Activated CD4-positive, alpha-beta memory T cell treated with anti-CD3 and anti-CD28 coated beads for 36 hours (primary cell): ENCODE results near the gene CACNA1D. TPM values are rescaled to one million over a fixed set of nuclear protein-coding genes. Genes with fewer than 3 reads are reported as not detected.

Experiments
- CTCF ChIA-PET: fragments of 350-600 bp; sonication (Branson Sonifier 250); formaldehyde crosslinking; loops from one replicate; lab custom pipeline; 2021; ENCODE audit warnings: antibody characterized with exemption, inconsistent platforms; lab: Charles Lee
- POLR2A ChIA-PET: fragments of 350-600 bp; sonication (Branson Sonifier 250); formaldehyde crosslinking; loops from one replicate; lab custom pipeline; 2021; ENCODE audit warnings: antibody characterized with exemption; lab: Charles Lee
- DNase-seq: peaks from one replicate; pipeline ENCODE4 v3.0.0-alpha.2; 2020
- H3K27ac Mint-ChIP-seq: one replicate; pipeline ENCODE4 v1.8.0; 2021; ENCODE audit warnings: mixed read lengths
- H3K27me3 Mint-ChIP-seq: one replicate; pipeline ENCODE4 v1.8.0; 2021; ENCODE audit warnings: mixed read lengths
- H3K36me3 Mint-ChIP-seq: one replicate; pipeline ENCODE4 v1.8.0; 2021; ENCODE audit warnings: mixed read lengths
- H3K4me1 Mint-ChIP-seq: one replicate; pipeline ENCODE4 v1.8.0; 2021; ENCODE audit warnings: low read depth, mixed read lengths
- H3K4me3 Mint-ChIP-seq: one replicate; pipeline ENCODE4 v1.8.0; 2021; ENCODE audit warnings: mild to moderate bottlenecking, mixed read lengths
- H3K9me3 Mint-ChIP-seq: one replicate; pipeline ENCODE4 v1.8.0; 2021; ENCODE audit warnings: mixed read lengths
- intact Hi-C: fragments of 100-400 bp; cut with micrococcal nuclease; formaldehyde crosslinking; loops from one replicate; pipeline ENCODE4 v1.15.1; 2023
- total RNA-seq, 2 experiments: library from RNA; stranded (reverse); gene quantifications; one replicate each; pipeline ENCODE4 v1.2.3, GENCODE V29; 2021

The CACNA1D gene
- total RNA-seq, 2 experiments from 2014 or later = 0.24 to 0.53 TPM

DNA sequence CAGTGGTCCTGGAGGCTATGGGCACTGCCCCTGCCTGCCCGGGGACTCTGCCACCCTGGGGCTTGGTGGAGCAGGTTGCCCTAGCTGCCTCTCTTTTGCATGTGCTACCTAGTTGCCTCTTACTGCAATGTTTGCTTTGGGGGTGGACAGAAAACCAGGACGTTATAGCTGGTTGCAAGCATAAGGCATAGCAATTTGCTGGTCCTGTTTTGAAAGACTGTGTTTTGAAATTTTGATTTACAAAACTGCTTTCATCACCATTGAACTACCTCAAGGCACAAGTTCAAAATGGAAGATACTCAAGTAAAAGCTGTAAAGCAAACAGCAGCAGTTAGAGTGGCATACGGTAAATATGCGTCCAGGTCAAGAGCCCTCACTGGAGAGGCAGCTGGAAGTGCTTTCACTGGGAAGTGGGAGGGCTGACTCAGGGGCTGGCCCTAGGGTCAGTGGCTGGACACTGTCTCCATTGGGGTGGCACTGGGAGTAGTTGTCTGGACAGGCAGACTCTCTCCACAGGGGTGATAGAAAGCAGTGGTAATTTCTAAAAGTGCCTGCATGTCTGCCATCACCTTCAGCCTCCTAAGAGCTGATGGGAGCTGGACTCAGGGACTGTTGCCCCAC is 213.7 kb downstream of the CACNA1D start:
- no peak for DNase-seq
- Mint-ChIP-seq H3K4me3 (no peak overlapping the region), H3K27me3 (peaks cover 2% of the 10 kb centered on the region), H3K9me3 (no peaks in the 10 kb centered on the region), H3K27ac (no peak overlapping the region), H3K36me3 (no peaks in the 10 kb centered on the region), H3K4me1 (peaks cover 7% of the 10 kb centered on the region)
- ChIA-PET CTCF (interaction anchor here (0.9 to 6.8 kb wide), 5 partner anchors 9 to 598 kb away, joined by 3 to 59 read pairs (median 3); no protein-coding TSS in a partner anchor), POLR2A (no interaction called here)
- intact Hi-C loops = no loop called here

DNA sequence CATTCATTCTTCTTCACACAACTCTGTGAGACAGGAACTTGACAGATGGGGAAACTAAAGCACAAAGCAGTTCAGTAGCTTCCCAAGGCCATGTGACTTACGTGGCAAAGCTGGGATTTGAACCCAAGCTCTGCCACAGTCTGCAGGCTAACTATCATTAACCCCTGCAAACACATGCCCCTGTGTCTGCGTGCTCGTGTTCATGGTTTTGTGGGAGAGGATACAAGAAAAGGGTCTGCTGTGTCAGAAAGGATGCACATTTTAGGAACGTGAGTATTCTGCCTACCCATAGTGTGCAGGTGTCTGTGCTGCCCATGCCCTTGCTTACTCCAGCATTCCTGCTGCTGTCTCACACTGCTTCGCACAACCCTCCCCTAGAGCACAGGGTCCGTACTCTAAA is 214.8 kb downstream of the CACNA1D start:
- Mint-ChIP-seq H3K4me3 (no peak overlapping the region), H3K36me3 (no peaks in the 10 kb centered on the region), H3K4me1 (peaks cover 8% of the 10 kb centered on the region), H3K9me3 (no peaks in the 10 kb centered on the region), H3K27me3 (peaks cover 2% of the 10 kb centered on the region), H3K27ac (no peak overlapping the region)
- DNase-seq = no peak
- intact Hi-C loops = no loop called here
- CTCF ChIA-PET = interaction anchor here (0.5 to 6.8 kb wide), 9 partner anchors 9 to 410 kb away, joined by 3 to 59 read pairs (median 5); no protein-coding TSS in a partner anchor
- POLR2A ChIA-PET = no interaction called here

DNA sequence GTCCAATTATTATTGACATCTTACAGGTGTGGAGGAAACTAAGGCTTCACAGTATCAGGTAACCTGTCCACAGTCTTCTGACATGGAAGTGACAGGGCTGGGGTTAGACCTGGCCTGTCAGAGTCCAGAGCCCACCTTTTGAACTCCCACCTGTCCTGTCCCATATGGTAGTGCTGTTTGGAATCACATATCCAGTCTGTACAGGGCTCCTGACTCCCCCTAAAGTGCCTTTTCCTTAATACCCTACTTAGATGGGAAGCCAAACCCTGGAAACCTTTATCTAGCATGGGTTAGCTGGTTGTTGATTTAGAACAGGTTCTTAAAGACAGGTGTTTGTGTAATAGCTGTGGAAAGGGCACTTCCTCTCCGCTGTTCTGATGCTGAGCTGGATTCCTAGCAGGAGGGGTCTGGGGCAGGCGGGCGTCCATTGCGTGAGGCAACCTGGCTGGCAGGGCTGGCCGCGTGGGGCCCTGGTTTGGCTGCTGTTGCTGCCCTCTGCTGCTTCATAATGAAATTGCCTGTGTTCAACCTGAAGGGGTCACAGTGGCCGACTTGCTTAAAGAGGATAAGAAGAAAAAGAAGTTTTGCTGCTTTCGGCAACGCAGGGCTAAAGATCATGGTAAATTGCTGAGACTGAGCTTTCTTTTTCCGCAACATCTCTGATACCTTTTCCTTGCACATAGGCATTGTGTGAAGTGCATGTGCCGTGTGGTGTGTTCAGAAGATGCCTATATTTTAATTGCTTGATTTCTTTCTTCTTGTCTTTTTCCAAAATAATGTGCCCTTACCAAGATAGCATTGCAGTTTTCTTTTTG is 215.7 kb downstream of the CACNA1D start:
- Mint-ChIP-seq H3K27ac (no peak overlapping the region), H3K9me3 (no peaks in the 10 kb centered on the region), H3K4me3 (no peak overlapping the region), H3K4me1 (peaks cover 5% of the 10 kb centered on the region), H3K36me3 (no peaks in the 10 kb centered on the region), H3K27me3 (peaks cover 2% of the 10 kb centered on the region)
- POLR2A ChIA-PET = no interaction called here
- peak; percentile 74 for DNase-seq
- CTCF ChIA-PET = interaction anchor here (0.5 to 6.8 kb wide), 22 partner anchors 9 to 456 kb away, joined by 3 to 59 read pairs (median 3); no protein-coding TSS in a partner anchor
- intact Hi-C loops = loop anchor here (1.0 to 5.0 kb wide), 2 partner anchors 335 to 408 kb away; no protein-coding TSS in a partner anchor

DNA sequence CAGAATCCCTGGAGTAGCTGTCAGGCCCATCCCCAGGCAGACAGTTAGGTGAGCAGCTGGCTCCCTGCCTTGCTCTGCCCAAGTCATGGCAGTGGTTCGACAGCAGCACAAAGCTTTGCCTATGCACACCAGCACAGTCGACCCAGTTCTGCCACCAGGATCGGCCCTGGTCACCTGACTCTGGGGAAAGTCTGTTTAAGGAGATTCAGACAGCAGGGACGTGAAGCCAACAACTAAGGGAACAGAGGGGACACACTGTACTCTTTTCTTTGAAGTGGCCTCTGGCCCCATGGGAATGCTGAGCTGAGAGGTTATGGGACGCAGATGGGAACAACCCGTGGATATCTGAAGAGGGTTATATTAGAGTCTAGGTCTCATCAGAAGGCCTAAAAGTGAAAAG is 217.0 kb downstream of the CACNA1D start:
- Mint-ChIP-seq H3K27ac (no peak overlapping the region), H3K27me3 (peaks cover 2% of the 10 kb centered on the region), H3K36me3 (no peaks in the 10 kb centered on the region), H3K9me3 (no peaks in the 10 kb centered on the region), H3K4me1 (peaks cover 5% of the 10 kb centered on the region), H3K4me3 (no peak overlapping the region)
- POLR2A ChIA-PET = no interaction called here
- CTCF ChIA-PET = interaction anchor here (0.6 to 6.8 kb wide), 7 partner anchors 11 to 366 kb away, joined by 3 to 59 read pairs (median 3); no protein-coding TSS in a partner anchor
- intact Hi-C loops = loop anchor here (5.0 kb wide), 1 partner anchor 409 kb away; no protein-coding TSS in a partner anchor
- no peak for DNase-seq

DNA sequence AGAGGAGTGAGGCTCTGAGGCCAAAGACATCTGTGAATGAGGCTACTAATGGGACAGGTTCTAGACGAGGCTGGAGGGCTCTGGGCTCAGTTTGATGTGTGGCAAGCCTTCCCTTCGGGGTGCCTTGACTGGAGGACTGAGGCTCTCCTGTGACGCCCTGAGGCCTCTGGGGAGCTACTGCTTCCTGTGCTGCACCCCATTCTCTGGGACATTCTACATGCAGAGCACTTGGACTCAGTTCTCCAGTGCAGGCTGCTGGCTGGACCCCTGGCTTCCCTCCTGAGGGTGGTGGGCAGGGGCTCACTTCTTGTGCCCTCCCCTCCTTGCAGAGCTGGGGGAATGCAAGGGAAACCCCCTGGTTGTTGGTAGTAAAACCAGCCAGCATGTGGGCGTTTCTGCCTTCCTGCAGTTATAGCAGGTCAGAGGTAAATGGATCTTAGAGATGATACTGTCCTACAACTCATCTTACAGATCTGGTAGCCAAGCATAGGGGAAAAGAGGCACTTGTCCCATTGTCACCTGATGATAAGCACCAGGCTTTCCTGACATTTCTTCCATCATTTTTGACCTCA is 218.5 kb downstream of the CACNA1D start:
- ChIA-PET POLR2A (no interaction called here), CTCF (interaction anchor here (6.8 kb wide), 1 partner anchor 337 kb away, joined by 59 read pairs; no protein-coding TSS in a partner anchor)
- Mint-ChIP-seq H3K27me3 (peaks cover 2% of the 10 kb centered on the region), H3K4me1 (peaks cover 5% of the 10 kb centered on the region), H3K4me3 (no peak overlapping the region), H3K9me3 (no peaks in the 10 kb centered on the region), H3K36me3 (no peaks in the 10 kb centered on the region), H3K27ac (no peak overlapping the region)
- DNase-seq = peak; percentile 28
- intact Hi-C loops = loop anchor here (5.0 kb wide), 1 partner anchor 411 kb away; no protein-coding TSS in a partner anchor

DNA sequence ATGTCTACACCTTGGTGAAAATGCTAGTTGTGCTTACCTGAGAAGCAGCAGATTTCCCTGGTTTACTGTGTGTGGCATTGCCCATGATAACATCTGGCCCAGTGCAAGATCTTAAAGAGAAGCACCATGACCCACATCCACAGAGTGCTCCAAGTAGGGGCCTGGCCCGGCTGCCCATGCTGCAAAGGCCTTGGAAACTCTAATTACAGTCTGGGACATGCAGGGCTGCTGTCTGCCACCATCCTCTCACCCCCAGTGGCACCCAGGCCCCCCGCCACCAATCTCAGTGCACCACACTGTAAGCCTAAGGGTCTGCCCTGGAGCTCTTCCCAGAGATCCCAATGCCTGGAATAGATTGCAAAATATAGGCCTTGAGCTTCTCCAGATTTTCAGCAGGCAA is 219.2 kb downstream of the CACNA1D start:
- Mint-ChIP-seq H3K27me3 (peaks cover 2% of the 10 kb centered on the region), H3K36me3 (no peaks in the 10 kb centered on the region), H3K9me3 (no peaks in the 10 kb centered on the region), H3K4me1 (peaks cover 5% of the 10 kb centered on the region), H3K27ac (no peak overlapping the region), H3K4me3 (no peak overlapping the region)
- DNase-seq = no peak
- POLR2A ChIA-PET = no interaction called here
- intact Hi-C loops = loop anchor here (5.0 kb wide), 1 partner anchor 411 kb away; no protein-coding TSS in a partner anchor
- CTCF ChIA-PET = interaction anchor here (0.7 to 6.8 kb wide), 2 partner anchors 338 to 380 kb away, joined by 3 to 59 read pairs; no protein-coding TSS in a partner anchor

DNA sequence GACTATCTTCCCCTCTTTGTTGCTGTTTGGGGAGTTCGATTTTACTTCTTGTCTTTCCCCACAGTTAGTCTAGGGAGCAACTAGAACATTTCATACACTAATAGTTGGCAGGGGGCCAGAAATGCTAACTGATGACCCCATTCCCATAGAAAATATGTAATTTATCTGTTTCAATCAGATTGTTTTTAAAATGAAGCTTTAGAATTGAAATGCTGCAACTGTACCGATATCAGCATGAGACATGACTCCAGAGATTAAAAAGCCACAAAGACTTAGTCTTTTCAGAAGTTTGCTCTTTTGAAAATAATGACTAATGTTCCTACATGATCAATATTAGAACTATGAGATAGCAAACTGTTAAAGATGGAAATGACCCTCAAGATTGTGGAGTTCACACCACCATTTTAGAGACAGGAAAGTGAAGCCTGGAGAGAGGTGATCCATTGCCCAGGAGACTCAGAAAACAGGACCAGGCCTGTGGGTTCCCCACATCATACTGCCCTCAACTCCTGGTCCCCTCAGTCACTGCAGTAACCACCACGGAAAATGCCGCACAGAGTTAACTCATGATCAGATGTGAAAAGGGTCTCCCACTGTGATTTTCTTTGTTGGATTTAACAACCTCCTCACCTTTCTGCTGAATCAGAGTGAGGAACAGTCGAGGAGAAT is 221.5 kb downstream of the CACNA1D start:
- no peaks in the 10 kb centered on the region for H3K36me3 Mint-ChIP-seq
- no peaks in the 10 kb centered on the region for H3K27me3 Mint-ChIP-seq
- H3K27ac Mint-ChIP-seq = no peak overlapping the region
- intact Hi-C loops = no loop called here
- ChIA-PET CTCF (interaction anchor here (0.6 to 0.9 kb wide), 2 partner anchors 9 to 340 kb away, joined by 3 read pairs; no protein-coding TSS in a partner anchor), POLR2A (interaction anchor here (0.6 kb wide), 1 partner anchor 13 kb away, joined by 3 read pairs; no protein-coding TSS in a partner anchor)
- DNase-seq = no peak
- no peaks in the 10 kb centered on the region for H3K9me3 Mint-ChIP-seq
- no peak overlapping the region for H3K4me3 Mint-ChIP-seq
- peaks cover 5% of the 10 kb centered on the region for H3K4me1 Mint-ChIP-seq

DNA sequence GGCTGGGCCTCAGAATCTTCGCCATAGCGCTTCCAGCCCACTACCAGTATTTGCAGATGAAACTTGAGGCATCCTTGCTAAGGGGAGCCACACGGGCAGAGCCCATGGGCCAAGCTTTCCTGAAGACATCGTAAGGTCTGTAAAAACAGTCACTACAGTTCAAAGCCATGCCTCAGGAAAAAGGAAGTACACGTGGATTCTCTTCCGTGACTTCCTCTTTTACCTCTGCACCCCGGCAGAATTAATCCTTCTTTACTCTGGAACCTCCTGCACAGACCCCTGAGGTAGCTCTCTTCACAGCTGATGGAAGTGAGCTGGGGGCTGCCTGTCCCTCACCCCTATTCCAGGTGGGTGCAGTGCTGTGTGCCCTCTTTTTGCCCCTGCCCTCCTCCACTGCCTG is 222.6 kb downstream of the CACNA1D start:
- CTCF ChIA-PET = interaction anchor here (1.1 kb wide), 1 partner anchor 10 kb away, joined by 3 read pairs; no protein-coding TSS in a partner anchor

DNA sequence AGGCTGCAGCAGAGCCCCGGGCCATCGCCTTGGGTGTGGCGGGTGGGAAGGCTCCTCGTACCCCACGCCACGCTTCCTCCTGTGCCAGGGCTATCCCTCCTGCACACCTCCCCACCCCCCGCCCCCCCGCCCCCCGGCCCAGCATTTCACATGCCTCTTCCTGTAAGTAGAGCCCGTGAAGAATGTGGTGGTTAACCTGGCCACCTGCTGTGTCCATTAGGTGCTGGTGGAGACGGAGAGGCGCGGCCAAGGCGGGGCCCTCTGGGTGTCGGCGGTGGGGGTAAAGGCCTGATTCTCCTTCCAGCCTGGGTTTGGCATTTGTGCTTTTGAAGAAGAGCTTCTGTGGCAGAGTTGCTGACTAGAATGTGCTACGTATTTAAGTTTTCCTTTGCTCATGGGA is 224.1 kb downstream of the CACNA1D start:
- ChIA-PET CTCF (no interaction called here), POLR2A (no interaction called here)
- Mint-ChIP-seq H3K27ac (no peak overlapping the region), H3K4me3 (no peak overlapping the region), H3K4me1 (no peaks in the 10 kb centered on the region), H3K27me3 (no peaks in the 10 kb centered on the region), H3K36me3 (no peaks in the 10 kb centered on the region), H3K9me3 (no peaks in the 10 kb centered on the region)
- no peak for DNase-seq
- intact Hi-C loops = no loop called here

More for the DNA sequence above, 222.6 kb downstream of the CACNA1D start:
- intact Hi-C loops = no loop called here
- no peak for DNase-seq
- Mint-ChIP-seq H3K9me3 (no peaks in the 10 kb centered on the region), H3K4me1 (peaks cover 5% of the 10 kb centered on the region), H3K27me3 (no peaks in the 10 kb centered on the region), H3K27ac (no peak overlapping the region), H3K4me3 (no peak overlapping the region), H3K36me3 (no peaks in the 10 kb centered on the region)
- POLR2A ChIA-PET = no interaction called here

DNA sequence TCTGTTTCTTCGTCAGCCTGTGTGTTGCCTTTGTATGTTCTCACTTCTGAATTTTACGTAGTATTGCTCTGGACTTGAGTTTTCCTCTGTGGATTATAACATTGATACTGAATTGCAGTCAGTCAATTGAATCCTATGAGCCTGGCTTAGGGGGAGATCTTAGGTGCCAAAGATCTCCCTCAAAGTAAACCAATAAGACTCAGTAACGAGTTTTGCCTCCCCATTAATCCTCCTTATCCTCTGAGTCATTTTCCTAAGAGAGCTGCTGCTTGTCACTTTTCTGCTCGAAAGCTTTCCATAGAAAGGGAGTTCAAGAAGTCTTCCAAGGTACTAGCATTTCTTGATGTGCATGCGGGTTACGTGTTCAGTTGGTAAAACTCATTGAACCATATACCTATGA is 225.4 kb downstream of the CACNA1D start:
- H3K36me3 Mint-ChIP-seq = no peaks in the 10 kb centered on the region
- POLR2A ChIA-PET = no interaction called here
- H3K9me3 Mint-ChIP-seq = no peaks in the 10 kb centered on the region
- CTCF ChIA-PET = no interaction called here
- H3K27ac Mint-ChIP-seq = no peak overlapping the region
- peaks cover 4% of the 10 kb centered on the region for H3K27me3 Mint-ChIP-seq
- no peak overlapping the region for H3K4me3 Mint-ChIP-seq
- no peaks in the 10 kb centered on the region for H3K4me1 Mint-ChIP-seq
- intact Hi-C loops = no loop called here
- DNase-seq = no peak
